A673 (cell line): Measurements from ENCODE around the gene DNAJC3.

Experiments used
- CTCF ChIP-seq: fragments of 300-800, 200-600 bp; sonication (generic); conservative IDR thresholded peaks from 2 replicates; pipeline ENCODE4 v1.5.1; 2017; ENCODE audit warnings: low read depth, mild to moderate bottlenecking, antibody characterized with exemption, low read length, moderate library complexity, mixed read lengths
- EZH2 ChIP-seq: fragments of 200-600 bp; sonication (generic); IDR thresholded peaks from 2 replicates; pipeline ENCODE4 v1.6.1; 2017; ENCODE audit warnings: borderline replicate concordance, low read depth, mild to moderate bottlenecking, mixed read lengths, antibody characterized with exemption, low read length; ENCODE audit not compliant: poor library complexity, severe bottlenecking

DNA sequence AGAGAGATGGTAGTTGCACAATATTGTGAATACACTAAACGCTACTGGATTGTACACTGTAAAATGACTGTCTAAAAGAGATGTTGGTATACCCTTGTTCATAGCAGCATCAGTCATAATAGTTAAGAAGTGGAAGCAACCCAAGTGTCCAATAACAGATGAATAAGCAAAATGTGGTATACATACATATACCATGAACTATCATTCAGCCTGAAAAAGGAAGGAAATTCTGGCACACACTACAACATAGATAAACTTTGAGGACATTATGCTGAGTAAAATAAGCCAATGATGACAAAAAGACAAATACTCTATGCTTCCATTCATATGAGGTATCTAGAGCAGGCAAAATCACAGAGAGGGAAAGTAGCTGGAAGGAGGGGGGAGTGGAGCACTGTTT lies 48.5 kb upstream of the DNAJC3 start:
- no peak for TF ChIP-seq CTCF
- no peak for TF ChIP-seq EZH2
